Subcutaneous adipose tissue (tissue), 4 donors: ENCODE measurements around the gene SLC6A8. TPM values are rescaled to one million over a fixed set of nuclear protein-coding genes. Genes with fewer than 3 reads are reported as not detected.

Experiments used
- total RNA-seq, 4 donors: library from RNA; depleted of rRNA; stranded (reverse); fragments of >200 nt; gene quantifications; one replicate each; pipeline ENCODE4 v1.1.0, GENCODE V29; 2016
- TF ChIP-seq, protein P1 (sequence below): fragments of 450-650 bp; IDR thresholded peaks from one replicate; pipeline ENCODE4 v1.5.1; 2016; ENCODE audit warnings: low read depth, mild to moderate bottlenecking, control low read depth, antibody characterized with exemption, moderate library complexity

SLC6A8 gene
- total RNA-seq, 4 donors from 2014 or later, result 20.2 to 98.0 (median 30.6) TPM

- TF ChIP-seq, protein P1, sequence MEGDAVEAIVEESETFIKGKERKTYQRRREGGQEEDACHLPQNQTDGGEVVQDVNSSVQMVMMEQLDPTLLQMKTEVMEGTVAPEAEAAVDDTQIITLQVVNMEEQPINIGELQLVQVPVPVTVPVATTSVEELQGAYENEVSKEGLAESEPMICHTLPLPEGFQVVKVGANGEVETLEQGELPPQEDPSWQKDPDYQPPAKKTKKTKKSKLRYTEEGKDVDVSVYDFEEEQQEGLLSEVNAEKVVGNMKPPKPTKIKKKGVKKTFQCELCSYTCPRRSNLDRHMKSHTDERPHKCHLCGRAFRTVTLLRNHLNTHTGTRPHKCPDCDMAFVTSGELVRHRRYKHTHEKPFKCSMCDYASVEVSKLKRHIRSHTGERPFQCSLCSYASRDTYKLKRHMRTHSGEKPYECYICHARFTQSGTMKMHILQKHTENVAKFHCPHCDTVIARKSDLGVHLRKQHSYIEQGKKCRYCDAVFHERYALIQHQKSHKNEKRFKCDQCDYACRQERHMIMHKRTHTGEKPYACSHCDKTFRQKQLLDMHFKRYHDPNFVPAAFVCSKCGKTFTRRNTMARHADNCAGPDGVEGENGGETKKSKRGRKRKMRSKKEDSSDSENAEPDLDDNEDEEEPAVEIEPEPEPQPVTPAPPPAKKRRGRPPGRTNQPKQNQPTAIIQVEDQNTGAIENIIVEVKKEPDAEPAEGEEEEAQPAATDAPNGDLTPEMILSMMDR, result no peak
Observed at GRCh38 chrX:153667281-153667955, 20.3 kb upstream of the SLC6A8 start.

GRCh38 chrX:153667956-153668396 lies 19.8 kb upstream of the SLC6A8 start:
- TF ChIP-seq, protein P1, result no peak

- TF ChIP-seq, protein P1, result no peak
Observed at GRCh38 chrX:153668423-153669173, 19.1 kb upstream of the SLC6A8 start.

DNA sequence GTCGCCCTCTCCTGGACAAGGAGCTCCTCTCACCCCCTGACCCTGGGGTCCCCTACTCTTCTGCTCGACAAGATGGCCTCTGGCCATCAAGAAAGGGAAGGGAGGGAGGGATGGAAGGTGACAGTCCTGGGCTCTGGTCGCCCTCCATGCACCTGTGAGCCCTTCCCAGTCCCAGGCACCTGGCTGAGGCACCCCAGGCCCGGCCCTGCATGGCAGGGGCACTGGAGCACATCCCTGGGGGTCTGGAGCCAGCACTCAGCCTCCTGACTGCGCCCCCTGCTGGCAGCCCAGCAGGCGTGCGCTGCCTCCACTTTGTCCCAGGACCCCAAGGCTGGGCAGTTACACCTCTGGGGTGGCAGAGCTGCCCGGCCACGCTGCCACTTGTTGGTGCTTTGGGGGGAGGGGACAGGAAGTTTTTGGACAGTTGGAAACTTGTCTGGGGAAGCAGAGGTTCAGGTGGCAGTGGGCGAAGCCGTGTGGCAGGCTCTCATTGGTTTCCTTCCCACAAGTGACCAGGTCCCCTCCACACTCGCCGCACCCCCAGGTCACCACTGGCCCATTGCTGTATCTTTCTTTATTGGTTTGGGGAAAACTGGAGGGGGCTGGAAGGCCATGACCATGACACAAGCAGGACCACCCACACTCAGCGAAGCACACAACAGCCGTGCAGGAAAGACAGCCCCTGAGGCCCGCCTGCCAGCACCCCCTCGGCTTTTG lies 18.4 kb upstream of the SLC6A8 start:
- TF ChIP-seq, protein P1, result no peak

- TF ChIP-seq, protein P1, result no peak
Observed at GRCh38 chrX:153669901-153670731, 17.6 kb upstream of the SLC6A8 start.

- TF ChIP-seq, protein P1, result no peak
Observed at GRCh38 chrX:153670748-153671588, 16.8 kb upstream of the SLC6A8 start.
